Measurements from ENCODE around the gene ADGRV1. TPM values are rescaled to one million over a fixed set of nuclear protein-coding genes. Genes with fewer than 3 reads are reported as not detected.

The ADGRV1 gene
- polyA plus RNA-seq, 3 donors, result 0.18 to 0.33 TPM; not detected in 1

DNA sequence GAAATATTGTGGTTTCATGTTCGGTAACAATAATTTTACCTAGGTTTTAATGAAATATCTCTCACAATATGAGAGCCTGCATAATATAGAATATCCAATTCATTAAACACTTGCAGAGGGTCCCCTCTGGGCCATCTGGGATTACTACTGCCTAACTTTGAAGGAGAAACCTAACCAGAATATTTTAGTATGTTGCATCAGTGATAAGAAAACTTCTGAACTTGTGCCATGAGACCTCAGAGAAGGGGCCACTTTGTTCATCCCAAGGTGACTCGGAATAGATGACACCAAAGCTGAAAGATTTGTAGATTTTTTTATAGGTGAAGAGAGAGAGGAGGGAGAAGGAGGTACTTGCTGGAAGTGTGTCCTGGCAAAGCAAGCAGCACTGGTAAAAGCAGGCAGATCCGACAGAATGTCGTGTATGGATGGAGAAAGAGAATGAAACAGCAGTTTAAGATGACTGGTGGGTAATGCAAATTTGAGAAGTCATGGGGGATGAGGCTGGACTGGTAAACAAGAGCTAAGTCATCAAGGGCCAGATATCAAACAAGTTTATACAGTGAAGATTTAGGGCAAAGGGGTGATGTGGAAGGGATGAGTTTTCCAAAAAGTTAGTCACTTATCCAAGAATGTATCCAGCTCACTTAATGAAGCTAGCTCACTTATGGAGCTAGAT is 372.3 kb downstream of the ADGRV1 start:
- peak overlapping the region; percentile 1 for H2AFZ ChIP-seq (ENCODE audit: insufficient read depth, low read depth, low read length, poor library complexity, severe bottlenecking)

GRCh38 chr5:90932052-90932699 is 373.6 kb downstream of the ADGRV1 start:
- no peak overlapping the region for H3K4me2 ChIP-seq (replicated peaks; ENCODE audit: extremely low read depth, low read length, poor library complexity, severe bottlenecking)
- Mint-ChIP-seq H3K4me3 (no peak overlapping the region), H3K9me3 (peaks cover 0 to 4% (median 3%) of the 10 kb centered on the region in 7 donors), H3K27me3 (ENCODE audit: low read depth in 3 of 3) (peaks cover 0 to 1% (median 0%) of the 10 kb centered on the region in 3 donors), H3K36me3 (no peaks in the 10 kb centered on the region), H3K4me1 (peaks cover 1% of the 10 kb centered on the region), H3K27ac (no peak overlapping the region)
- H3K79me2 ChIP-seq (ENCODE audit: insufficient read depth, low read length), result no peaks in the 10 kb centered on the region
- peak; percentile 25 to 55 (median 55) for DNase-seq
- H3K27me3 ChIP-seq (ENCODE audit: control insufficient read depth in 2 of 2, insufficient read depth in 2 of 2, low read length in 2 of 2), result no peaks in the 10 kb centered on the region
- no peak overlapping the region for H3K4me3 ChIP-seq (replicated peaks in 1 of 3; ENCODE audit: low read depth in 2 of 3, low read length in 3 of 3)
- no peaks in the 10 kb centered on the region for H4K20me1 ChIP-seq (ENCODE audit: insufficient read depth, low read length)
- H3K36me3 ChIP-seq (replicated peaks in 1 of 2; ENCODE audit: control insufficient read depth in 1 of 2, insufficient read depth in 2 of 2, low read length in 2 of 2), result no peaks in the 10 kb centered on the region
- WGBS (ENCODE audit: insufficient coverage), result no CpG with 5 or more reads among the region's 4 CpGs
- no peaks in the 10 kb centered on the region for H3K9me3 ChIP-seq (replicated peaks in 1 of 2; ENCODE audit: control insufficient read depth in 1 of 2, insufficient read depth in 1 of 2, low read length in 2 of 2)
- H2AFZ ChIP-seq (ENCODE audit: insufficient read depth, low read depth, low read length, poor library complexity, severe bottlenecking), result no peak overlapping the region
- TF ChIP-seq, protein P1, sequence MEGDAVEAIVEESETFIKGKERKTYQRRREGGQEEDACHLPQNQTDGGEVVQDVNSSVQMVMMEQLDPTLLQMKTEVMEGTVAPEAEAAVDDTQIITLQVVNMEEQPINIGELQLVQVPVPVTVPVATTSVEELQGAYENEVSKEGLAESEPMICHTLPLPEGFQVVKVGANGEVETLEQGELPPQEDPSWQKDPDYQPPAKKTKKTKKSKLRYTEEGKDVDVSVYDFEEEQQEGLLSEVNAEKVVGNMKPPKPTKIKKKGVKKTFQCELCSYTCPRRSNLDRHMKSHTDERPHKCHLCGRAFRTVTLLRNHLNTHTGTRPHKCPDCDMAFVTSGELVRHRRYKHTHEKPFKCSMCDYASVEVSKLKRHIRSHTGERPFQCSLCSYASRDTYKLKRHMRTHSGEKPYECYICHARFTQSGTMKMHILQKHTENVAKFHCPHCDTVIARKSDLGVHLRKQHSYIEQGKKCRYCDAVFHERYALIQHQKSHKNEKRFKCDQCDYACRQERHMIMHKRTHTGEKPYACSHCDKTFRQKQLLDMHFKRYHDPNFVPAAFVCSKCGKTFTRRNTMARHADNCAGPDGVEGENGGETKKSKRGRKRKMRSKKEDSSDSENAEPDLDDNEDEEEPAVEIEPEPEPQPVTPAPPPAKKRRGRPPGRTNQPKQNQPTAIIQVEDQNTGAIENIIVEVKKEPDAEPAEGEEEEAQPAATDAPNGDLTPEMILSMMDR (IDR thresholded peaks at IDR 0.05), result peak; percentile 85
- H3K4me1 ChIP-seq (ENCODE audit: control insufficient read depth in 1 of 2, insufficient read depth in 2 of 2, low read length in 2 of 2), result no peaks in the 10 kb centered on the region
- H3K9ac ChIP-seq (ENCODE audit: insufficient read depth, low read length, poor library complexity, severe bottlenecking), result no peak overlapping the region
- intact Hi-C loops (cut with micrococcal nuclease), result loop anchor here (5.0 kb wide), 1 partner anchor 485 kb away; no protein-coding TSS in a partner anchor
- H3K27ac ChIP-seq (ENCODE audit: low read depth in 1 of 2, low read length in 2 of 2), result no peak overlapping the region

More for the DNA sequence above, 372.3 kb downstream of the ADGRV1 start:
- WGBS (ENCODE audit: insufficient coverage), result 30% methylated on average over 3 of the region's 4 CpGs
- Histone ChIP-seq H3K4me3 (replicated peaks in 1 of 3; ENCODE audit: low read depth in 2 of 3, low read length in 3 of 3) (no peak overlapping the region), H3K9me3 (replicated peaks in 1 of 2; ENCODE audit: control insufficient read depth in 1 of 2, insufficient read depth in 1 of 2, low read length in 2 of 2) (no peaks in the 10 kb centered on the region), H3K36me3 (replicated peaks in 1 of 2; ENCODE audit: control insufficient read depth in 1 of 2, insufficient read depth in 2 of 2, low read length in 2 of 2) (no peaks in the 10 kb centered on the region), H3K9ac (ENCODE audit: insufficient read depth, low read length, poor library complexity, severe bottlenecking) (no peak overlapping the region), H4K20me1 (ENCODE audit: insufficient read depth, low read length) (no peaks in the 10 kb centered on the region), H3K27me3 (ENCODE audit: control insufficient read depth in 2 of 2, insufficient read depth in 2 of 2, low read length in 2 of 2) (no peaks in the 10 kb centered on the region), H3K79me2 (ENCODE audit: insufficient read depth, low read length) (no peaks in the 10 kb centered on the region), H3K27ac (ENCODE audit: low read depth in 1 of 2, low read length in 2 of 2) (no peak overlapping the region), H3K4me1 (ENCODE audit: control insufficient read depth in 1 of 2, insufficient read depth in 2 of 2, low read length in 2 of 2) (no peaks in the 10 kb centered on the region), H3K4me2 (replicated peaks; ENCODE audit: extremely low read depth, low read length, poor library complexity, severe bottlenecking) (no peak overlapping the region)
- H3K4me1 Mint-ChIP-seq, result peaks cover 1% of the 10 kb centered on the region
- DNase-seq, result no peak
- peaks cover 0 to 4% (median 3%) of the 10 kb centered on the region in 7 donors for H3K9me3 Mint-ChIP-seq
- peaks cover 0 to 1% (median 0%) of the 10 kb centered on the region in 3 donors for H3K27me3 Mint-ChIP-seq (ENCODE audit: low read depth in 3 of 3)
- H3K36me3 Mint-ChIP-seq, result no peaks in the 10 kb centered on the region
- no peak overlapping the region for H3K27ac Mint-ChIP-seq
- intact Hi-C loops (cut with micrococcal nuclease), result loop anchor here (5.0 kb wide), 1 partner anchor 486 kb away; no protein-coding TSS in a partner anchor
- no peak overlapping the region for H3K4me3 Mint-ChIP-seq
- TF ChIP-seq, protein P1 (IDR thresholded peaks at IDR 0.05), result no peak

Measured in CD14-positive monocyte (primary cell).